Ectodermal cell (in vitro differentiated cells): ENCODE data around the gene FOXO1.
"Not testable (repeated sequence)": the region's sequence is repeated elsewhere in the genome, so short reads cannot be mapped to it uniquely, and the experiment has no call there.

Source experiments
- H3K27ac ChIP-seq: 2 replicates; pipeline ENCODE4 v1.7.0; 2013; ENCODE audit warnings: mild to moderate bottlenecking, low read depth, low read length; ENCODE audit not compliant: insufficient read depth, poor library complexity, severe bottlenecking
- H3K27me3 ChIP-seq: 2 replicates; pipeline ENCODE4 v1.7.0; 2013; ENCODE audit warnings: mild to moderate bottlenecking, low read length; ENCODE audit not compliant: insufficient read depth, control insufficient read depth, poor library complexity, severe bottlenecking
- H3K36me3 ChIP-seq: one replicate; pipeline ENCODE4 v1.7.0; 2013; ENCODE audit warnings: low read length; ENCODE audit not compliant: control insufficient read depth, insufficient read depth
- H3K4me1 ChIP-seq: one replicate; pipeline ENCODE4 v1.7.0; 2013; ENCODE audit warnings: low read length; ENCODE audit not compliant: control insufficient read depth, insufficient read depth
- H3K4me3 ChIP-seq: 2 replicates; pipeline ENCODE4 v1.7.0; 2013; ENCODE audit warnings: low read depth, low read length, control low read depth; ENCODE audit not compliant: insufficient read depth
- H3K9me3 ChIP-seq: 2 replicates; pipeline ENCODE4 v1.7.0; 2013; ENCODE audit warnings: mild to moderate bottlenecking, low read length, moderate library complexity; ENCODE audit not compliant: control insufficient read depth
- WGBS, 2 experiments: methylation state at CpG; one replicate each; pipeline ENCODE4 v1.1.7; 2013; ENCODE audit warnings: missing lambda C conversion rate in 2 of 2; 5-methylcytosine and 5-hydroxymethylcytosine counted together

The FOXO1 gene

DNA sequence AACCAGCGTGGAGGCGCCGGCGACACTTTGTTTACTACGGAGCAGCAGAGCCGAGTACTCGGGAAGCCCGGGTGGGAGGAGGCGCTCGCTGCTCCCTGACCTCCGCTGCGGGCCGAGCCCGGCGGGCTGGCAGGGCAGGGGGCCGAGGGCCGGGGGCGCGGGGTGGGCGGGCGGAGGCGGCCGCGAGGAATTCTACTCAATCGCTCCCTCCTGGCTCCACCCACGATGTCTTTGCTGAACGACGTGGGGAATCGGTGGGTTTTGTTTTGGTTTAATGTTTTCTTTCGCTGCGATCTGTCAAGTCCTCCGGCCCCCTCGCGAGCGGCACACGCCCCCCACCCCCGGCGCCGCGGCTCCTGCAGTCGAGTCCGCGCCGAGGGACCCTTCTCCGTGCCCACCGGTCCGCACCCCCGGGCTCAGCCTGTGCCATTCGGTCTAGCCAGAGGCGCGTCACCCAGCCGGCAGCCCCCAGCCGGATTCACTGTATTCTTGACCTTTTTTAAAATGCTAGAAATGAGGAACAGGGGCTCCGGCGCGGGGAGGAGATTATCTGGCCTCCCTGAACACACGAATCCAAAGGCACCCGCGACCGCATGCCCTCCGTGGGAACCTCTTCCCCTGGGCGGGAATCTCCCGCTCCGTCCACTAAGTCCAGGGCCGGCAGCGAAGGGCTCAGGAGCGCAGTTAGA, 636 bp upstream of the FOXO1 start:
- Histone ChIP-seq H3K4me3 (peak overlapping the region; percentile 58), H3K27me3 (peaks cover 45% of the 10 kb centered on the region), H3K9me3 (no peaks in the 10 kb centered on the region), H3K4me1 (no peaks in the 10 kb centered on the region), H3K36me3 (no peaks in the 10 kb centered on the region), H3K27ac (no peak overlapping the region)
- 1 to 2% methylated on average over 66 to 67 of the region's 67 CpGs for WGBS, 2 experiments

DNA sequence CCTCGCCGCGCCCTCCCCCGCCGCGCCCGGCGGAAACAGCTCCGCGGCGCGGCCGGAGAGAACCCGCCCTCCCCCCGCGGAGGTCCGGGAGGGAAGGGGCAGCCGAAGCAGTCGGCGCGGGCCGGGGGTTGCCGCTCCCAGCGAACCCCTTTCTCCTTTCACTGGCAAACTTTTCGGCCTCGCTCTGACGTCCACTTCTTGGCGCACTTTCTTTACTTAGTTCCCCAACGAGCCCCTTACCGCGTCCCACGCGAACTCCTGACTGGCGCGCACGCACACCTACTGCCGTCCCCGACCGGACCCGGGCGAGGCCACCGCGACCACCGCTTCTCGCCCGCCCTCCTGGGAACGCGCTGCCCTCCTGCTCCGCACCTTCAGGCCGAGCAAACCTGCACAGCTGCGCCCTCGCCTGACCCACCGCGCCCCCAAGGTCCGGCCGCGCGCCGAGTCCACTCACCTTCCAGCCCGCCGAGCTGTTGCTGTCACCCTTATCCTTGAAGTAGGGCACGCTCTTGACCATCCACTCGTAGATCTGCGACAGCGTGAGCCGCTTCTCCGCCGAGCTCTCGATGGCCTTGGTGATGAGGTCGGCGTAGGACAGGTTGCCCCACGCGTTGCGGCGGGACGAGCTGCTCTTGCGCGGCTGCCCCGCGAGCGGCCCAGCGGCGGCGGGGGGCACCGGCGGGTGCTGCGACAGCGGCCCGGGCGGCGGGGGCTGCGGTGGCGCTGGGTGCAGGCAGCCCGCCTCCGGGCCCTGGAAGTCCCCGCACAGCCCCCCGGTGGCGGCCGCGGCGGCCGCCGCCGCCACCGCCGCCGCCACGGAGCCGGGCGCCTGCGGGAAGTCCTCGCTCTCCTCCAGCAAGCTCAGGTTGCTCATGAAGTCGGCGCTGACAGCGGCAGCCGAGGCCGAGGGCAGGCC, 1.1 kb downstream of the FOXO1 start:
- Histone ChIP-seq H3K27me3 (peaks cover 45% of the 10 kb centered on the region), H3K36me3 (no peaks in the 10 kb centered on the region), H3K27ac (no peak overlapping the region), H3K9me3 (no peaks in the 10 kb centered on the region), H3K4me1 (no peaks in the 10 kb centered on the region), H3K4me3 (peak overlapping the region; percentile 58)
- WGBS, 2 experiments: 0% methylated on average over 117 of the region's 117 CpGs

DNA sequence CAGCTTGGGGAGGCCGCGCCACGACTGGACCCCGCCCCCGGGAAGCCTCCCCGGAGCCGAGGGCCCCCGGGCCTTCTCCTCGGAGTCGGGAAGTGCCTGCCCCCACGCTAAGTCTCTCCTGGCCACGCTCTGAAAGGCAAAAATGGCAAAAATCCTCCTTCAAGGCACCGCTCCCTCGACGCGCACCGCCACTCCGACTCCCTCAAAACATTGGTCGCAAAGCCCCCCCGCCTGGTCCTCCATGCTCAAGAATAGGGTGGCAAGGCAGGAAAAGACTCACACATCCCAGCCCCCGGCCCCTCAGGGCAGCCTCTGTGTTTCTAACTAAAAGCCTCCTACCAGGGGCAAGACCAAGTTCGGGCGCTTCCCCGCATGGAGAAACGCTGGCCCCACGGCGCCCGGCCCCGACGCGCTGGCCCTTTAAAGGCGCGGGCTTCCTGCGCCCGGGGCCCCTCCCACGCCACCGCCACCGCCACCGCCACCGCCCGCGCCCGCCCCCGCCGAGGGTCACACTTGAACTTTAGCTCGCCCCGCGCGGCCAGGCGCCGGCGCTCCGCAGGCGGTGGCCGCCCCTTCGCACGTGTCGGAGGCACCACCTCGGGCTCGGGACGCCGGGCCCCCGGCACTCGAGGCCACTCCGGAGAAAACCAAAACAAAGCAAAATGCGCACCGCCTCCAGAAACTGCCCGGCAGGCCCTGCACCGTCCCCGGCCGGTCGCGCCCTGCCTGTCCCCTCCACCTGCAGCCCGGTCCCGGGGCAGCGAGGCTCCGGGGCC, 1.9 kb downstream of the FOXO1 start:
- peak overlapping the region; percentile 58 for H3K4me3 ChIP-seq
- WGBS, 2 experiments: 0% methylated on average over 77 of the region's 77 CpGs
- H3K36me3 ChIP-seq: no peaks in the 10 kb centered on the region
- no peak overlapping the region for H3K27ac ChIP-seq
- no peaks in the 10 kb centered on the region for H3K9me3 ChIP-seq
- peaks cover 45% of the 10 kb centered on the region for H3K27me3 ChIP-seq
- no peaks in the 10 kb centered on the region for H3K4me1 ChIP-seq

DNA sequence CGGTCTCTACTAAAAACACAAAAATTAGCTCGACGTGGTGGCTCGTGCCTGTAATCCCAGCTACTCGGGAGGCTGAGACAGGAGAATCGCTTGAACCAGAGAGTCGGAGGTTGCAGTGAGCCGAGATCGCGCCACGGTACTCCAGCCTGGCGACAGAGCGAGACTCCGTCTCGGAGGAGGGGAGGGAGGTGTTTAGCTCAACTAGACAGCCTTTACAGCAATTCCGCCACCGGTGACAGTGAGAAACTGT, 2.4 kb downstream of the FOXO1 start:
- Histone ChIP-seq H3K4me3 (peak overlapping the region; percentile 58), H3K27me3 (peaks cover 45% of the 10 kb centered on the region)
- not testable (repeated sequence) for H3K9me3 ChIP-seq, H3K4me1 ChIP-seq, H3K36me3 ChIP-seq, H3K27ac ChIP-seq
- WGBS, 2 experiments: 1 to 2% methylated on average over 17 of the region's 17 CpGs

DNA sequence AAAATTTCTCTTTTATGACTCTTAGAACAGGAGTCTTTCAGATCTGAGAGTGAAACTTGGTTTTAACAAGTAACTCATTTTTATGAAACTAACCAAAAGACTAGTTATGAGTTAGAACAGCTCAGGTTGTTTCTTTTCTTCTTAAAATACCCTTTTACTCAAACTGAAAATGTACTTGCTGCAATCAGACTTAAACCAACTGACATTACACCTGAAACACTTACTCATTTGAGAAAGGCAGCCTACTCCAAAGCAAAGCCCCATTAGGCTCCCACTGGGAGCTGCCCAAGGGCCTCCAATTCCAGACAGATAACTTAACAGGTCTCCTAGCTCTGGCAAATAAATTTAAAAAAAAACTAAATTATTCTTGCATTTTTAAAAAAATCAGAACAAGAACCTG, 3.6 kb downstream of the FOXO1 start:
- Histone ChIP-seq H3K36me3 (no peaks in the 10 kb centered on the region), H3K4me3 (no peak overlapping the region), H3K9me3 (no peaks in the 10 kb centered on the region), H3K27me3 (peaks cover 41% of the 10 kb centered on the region), H3K27ac (no peak overlapping the region), H3K4me1 (no peaks in the 10 kb centered on the region)

DNA sequence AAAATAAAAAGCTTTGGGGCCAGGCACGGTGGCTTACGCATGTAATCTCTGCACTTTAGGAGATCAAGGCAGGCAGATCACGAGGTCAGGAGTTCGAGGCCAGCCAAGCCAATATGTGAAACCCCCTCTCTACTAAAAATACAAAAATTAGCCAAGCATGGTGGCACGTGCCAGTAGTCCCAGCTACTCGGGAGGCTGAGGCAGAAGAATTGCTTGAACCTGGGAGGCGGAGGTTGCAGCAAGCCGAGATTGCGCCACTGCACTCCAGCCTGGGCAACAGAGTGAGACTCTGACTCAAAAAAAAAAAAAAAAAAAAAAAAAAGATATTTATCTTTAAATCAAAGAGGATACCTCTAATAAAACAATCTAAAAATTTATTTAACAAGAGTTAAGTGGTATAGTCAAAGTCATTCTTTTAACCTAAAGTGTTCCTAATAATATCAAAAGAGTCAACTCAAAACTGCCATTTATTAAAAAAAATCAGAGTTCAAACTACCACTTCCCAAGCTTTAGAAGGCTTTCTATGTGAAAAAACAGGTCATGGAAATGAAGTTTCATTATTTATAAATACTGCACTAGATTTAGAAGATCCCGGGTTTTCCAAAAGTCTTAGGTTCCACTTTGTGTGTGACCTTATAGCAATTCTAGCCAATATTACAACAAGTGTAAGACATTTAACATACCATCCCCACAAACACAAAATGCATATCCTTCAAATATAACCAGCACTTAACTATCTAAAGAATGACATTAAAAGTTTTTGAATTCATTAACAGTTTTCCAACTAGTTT, 4.4 kb downstream of the FOXO1 start:
- Histone ChIP-seq H3K4me1 (no peaks in the 10 kb centered on the region), H3K27ac (no peak overlapping the region), H3K36me3 (no peaks in the 10 kb centered on the region), H3K27me3 (peaks cover 33% of the 10 kb centered on the region), H3K4me3 (no peak overlapping the region), H3K9me3 (no peaks in the 10 kb centered on the region)
- WGBS, 2 experiments: 91 to 92% methylated on average over 8 to 9 of the region's 10 CpGs

DNA sequence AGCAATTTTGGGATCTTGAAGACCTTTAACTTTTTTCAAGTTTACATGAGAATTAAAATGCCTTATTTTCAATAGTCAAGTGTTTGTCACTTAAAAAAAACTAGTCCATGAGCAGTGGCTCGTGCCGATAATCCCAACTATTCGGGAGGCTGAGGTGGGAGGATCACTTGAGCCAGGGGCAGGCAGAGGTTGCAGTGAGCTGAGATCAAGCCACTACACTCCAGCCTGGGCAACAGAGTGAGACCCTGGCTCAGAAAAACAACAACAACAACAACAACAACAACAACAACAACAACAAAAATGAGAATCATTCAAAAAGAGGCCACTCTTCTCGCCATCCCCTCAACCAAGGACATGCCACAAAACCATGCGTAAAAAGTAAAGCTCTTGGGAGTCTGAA, 5.7 kb downstream of the FOXO1 start:
- Histone ChIP-seq H3K36me3 (no peaks in the 10 kb centered on the region), H3K4me1 (no peaks in the 10 kb centered on the region), H3K9me3 (no peaks in the 10 kb centered on the region), H3K27ac (no peak overlapping the region), H3K27me3 (peaks cover 29% of the 10 kb centered on the region), H3K4me3 (no peak overlapping the region)
- 92 to 96% methylated on average over 4 to 5 of the region's 5 CpGs for WGBS, 2 experiments

DNA sequence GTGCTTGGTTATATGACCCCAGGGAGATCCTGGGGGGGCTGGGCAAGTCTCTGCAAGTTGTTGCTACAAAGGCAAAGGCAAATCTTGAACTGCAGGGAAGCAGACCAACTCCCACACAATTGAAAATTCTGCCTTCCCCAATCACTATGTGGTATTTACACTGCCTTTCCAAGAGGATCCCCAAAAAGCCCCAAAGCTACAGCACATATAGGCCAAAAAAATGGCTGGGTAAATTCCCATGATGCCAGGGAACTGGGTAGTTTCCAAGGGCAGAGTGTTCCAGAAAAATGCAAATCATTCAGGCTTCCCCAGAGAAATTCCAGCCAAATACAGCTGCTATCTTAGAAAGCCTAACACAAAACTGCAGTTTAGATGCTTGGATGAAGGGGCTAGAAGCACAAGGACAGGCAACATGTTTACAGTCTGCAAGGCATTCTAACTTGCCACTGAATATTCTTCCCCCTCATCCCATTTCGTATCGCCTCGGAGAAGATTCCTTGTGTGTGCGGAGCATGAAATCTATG, 6.2 kb downstream of the FOXO1 start:
- H3K36me3 ChIP-seq: no peaks in the 10 kb centered on the region
- H3K9me3 ChIP-seq: no peaks in the 10 kb centered on the region
- H3K4me3 ChIP-seq: no peak overlapping the region
- no peak overlapping the region for H3K27ac ChIP-seq
- no peaks in the 10 kb centered on the region for H3K4me1 ChIP-seq
- peaks cover 25% of the 10 kb centered on the region for H3K27me3 ChIP-seq
- 68 to 75% methylated on average over 4 of the region's 4 CpGs for WGBS, 2 experiments

DNA sequence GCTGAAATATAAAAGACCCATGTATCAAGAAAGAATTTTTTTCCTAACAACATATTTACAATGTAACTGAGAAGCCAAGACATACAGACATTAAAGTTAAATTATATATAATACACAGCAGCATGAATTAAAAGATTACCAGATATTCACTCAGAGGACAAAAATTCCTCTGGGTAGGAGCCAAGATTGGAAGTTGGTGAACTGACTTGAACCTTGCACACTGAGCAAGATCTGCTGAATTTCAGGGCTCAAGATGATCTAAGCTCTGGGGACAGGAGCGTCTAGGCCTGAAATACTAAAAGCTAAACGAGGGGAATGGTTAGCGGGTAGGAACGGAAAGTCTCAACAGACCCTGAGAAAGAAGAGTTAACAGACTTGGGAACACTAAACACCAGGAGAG, 8.5 kb downstream of the FOXO1 start:
- no peak overlapping the region for H3K27ac ChIP-seq
- H3K36me3 ChIP-seq: no peaks in the 10 kb centered on the region
- no peaks in the 10 kb centered on the region for H3K4me1 ChIP-seq
- H3K27me3 ChIP-seq: peaks cover 2% of the 10 kb centered on the region
- no peak overlapping the region for H3K4me3 ChIP-seq
- H3K9me3 ChIP-seq: no peaks in the 10 kb centered on the region
- 95 to 97% methylated on average over 4 of the region's 4 CpGs for WGBS, 2 experiments
